Astrocyte of the hippocampus (primary cell): ENCODE measurements around the gene RANBP9.

ENCODE experiments used
- DNase-seq: peaks from one replicate; pipeline ENCODE4 v3.0.0; 2011; ENCODE audit warnings: low read depth, low spot score

Gene RANBP9

DNA sequence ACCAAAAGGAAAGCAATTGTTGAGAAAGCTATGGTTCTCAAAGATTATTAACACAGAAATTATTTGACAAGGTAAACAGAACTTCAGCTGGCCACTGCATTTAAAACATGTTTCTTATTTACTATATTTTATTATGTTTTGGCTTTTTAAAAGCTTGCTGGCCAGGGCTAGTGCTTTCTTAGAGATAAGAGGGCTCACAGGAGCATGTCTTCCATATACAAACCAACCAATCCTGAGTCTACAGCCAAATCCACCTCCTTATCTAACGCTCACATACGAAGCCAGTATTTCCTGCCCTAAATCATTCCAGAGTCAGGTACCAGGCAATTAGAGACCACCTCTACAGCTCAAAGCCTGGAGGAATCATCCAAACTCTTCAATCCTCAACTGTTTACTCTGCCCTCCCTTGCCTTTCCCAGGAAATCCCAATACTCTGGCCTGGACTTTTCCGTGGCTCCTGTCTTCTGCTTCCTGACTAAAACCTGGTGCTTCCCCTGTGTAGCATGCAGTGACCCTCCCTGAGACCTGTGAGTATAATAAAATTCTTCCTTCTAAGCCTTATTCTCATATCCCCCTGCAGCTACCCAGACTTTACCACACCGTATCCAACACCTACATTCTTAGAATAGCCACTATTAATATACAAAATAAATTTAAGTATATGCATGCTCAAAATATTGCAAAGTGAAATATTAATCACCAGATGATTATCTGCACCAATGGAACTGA, 33.2 kb downstream of the RANBP9 start:
- no peak for DNase-seq

DNA sequence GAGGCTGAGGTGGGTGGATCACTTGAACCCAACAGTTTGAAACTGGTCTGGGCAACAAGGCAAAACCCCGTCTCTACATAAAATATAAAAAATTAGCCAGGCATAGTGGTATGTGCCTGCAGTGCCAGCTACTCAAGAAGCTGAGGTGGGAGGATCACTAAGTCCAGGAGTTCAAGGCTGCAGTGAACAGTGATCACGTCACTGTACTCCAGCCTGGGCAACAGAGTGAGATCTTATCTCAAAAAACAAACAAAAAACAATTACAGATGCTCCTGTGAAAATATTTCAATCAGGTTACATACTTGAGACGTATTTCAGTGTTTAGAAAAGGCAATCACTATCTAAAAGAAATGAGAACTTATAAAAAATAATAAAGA, 33.8 kb downstream of the RANBP9 start:
- DNase-seq, result no peak

GRCh38 chr6:13676551-13677156, 35.0 kb downstream of the RANBP9 start:
- no peak for DNase-seq

DNA sequence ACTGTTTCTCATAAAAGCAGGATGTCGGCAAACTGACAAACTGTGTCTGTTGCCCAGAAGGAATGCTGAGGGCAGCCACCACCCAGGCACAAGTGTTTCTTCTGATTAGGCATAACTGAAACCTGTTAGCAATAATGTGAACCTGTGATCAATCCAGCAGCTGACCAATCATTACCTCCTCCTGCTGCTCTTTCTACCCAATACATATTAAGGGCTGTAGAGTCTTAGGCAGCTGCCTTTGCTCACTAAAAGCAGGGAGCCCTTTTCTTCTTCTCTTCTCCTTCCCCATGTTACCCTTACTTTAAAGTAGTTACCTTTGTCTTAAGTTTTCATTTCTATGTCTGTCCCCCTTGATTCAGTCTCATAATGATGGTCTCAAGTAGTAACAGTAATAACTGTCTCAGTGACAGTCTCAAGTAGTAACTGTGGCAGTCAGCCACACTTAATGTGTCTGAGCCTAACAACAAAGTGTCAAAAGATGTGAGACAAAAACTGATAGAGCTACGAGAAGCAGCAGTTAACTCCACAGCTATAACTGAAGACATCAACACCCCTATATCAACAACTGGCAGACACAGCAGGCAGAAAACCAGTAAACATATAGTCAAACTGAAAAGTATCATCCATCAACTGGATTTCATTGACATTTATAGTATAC, 37.0 kb downstream of the RANBP9 start:
- DNase-seq, result no peak

DNA sequence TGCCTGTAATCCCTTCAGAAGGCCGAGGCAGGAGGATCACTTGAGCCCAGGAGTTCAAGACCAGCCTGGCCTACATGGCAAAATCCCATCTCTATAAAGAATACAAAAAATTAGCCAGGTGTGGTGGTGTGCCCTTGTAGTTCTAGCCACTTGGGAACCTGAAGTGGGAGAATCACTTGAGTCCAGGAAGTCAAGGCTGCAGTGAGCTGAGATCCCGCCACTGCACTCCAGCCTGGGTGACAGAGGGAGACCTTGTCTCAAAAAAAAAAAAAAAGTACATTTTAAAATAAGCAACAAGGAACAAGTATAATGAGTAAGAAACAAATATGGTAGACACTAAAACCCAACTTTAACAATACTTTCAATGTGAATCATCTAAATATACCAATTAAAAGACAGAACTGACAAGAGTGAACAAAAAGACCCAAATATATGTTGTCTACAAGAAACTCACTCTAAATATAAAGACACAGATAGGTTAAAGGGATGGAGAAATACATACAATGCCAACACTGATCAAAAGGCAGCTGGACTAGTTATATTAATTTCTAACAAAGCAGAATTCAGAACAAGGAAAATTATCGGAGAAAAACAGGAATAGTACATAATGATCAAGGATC, 37.7 kb downstream of the RANBP9 start:
- DNase-seq, result no peak

GRCh38 chr6:13673368-13673767, 38.3 kb downstream of the RANBP9 start:
- no peak for DNase-seq

GRCh38 chr6:13672904-13673303, 38.7 kb downstream of the RANBP9 start:
- no peak for DNase-seq

GRCh38 chr6:13671548-13672127, 40.0 kb downstream of the RANBP9 start:
- DNase-seq, result no peak

DNA sequence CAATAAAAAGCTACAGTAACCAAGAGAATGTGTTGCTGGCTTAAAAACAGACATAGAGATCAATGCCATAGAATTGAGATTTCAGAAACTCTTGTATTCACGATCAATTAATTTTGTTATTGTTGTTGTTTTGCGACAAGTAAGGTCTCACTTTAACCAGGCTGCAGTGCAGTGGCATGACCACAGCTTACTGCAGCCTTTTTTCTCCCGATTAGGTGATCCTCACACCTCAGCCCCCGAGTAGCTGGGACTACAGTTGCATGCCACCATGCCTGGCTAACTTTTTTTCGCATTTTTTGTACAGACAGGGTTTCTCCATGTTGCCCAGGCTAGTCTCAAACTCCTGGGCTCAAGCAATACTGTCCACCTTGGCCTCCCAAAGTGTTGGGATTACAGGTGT, 42.2 kb downstream of the RANBP9 start:
- DNase-seq, result no peak

GRCh38 chr6:13668291-13668928, 43.2 kb downstream of the RANBP9 start:
- DNase-seq, result no peak

DNA sequence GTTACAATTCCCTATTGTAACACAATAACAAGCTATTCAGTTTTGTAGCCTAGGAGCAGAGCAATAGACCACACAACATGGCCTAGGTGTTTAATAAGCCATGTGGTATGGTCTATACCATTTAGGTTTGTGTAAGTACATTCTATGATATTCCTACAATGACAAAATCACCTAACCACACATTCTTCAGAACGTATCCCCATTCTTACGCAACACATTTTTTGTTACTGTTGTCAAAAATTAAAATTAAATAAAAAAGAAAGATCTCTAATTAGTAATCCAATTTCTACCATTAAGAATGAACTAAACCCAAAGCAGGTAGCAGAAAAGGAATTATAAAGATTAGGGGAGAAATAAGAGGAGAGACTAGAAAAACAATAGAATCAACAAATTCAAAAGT, 44.0 kb downstream of the RANBP9 start:
- no peak for DNase-seq

DNA sequence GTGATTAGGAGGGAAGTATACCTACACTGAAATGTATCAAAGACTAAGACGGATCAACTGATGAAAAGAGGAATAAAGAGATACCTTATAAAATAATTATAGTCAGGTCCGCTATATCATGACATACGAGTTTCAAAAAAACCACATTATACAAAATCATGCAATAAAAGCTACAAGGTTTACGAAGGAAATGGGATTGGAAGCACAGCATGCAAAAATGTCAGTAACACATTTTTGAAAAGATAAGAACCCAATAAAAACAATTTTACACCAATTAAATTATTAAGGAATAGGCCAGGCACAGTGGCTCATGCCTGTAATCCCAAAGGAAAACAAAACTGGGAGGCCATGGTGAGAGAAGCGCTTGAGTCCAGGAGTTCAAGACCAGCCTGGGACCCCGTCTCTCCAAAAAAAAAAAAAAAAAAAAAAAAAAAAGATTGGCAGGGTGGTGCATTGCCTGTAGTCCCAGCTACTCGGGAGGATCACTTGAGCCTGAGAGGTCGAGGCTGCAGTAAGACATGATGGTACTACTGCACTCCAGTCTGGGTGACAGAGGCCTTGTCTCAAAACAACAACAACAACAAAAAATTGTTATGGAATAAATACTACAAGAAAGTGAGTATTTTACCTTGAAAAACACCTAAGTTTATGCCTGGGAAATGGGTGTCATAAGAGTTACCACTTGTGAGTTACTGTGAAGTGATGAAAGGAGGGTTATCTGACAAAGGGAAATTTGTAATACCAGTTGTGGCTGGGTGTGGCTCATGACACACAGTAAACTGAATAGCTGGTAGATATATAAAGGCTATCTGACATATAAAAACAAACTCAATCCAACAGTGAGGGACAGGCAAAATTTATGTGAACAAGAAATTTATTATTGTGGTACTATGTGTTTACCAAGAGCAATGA, 45.2 kb downstream of the RANBP9 start:
- DNase-seq, result no peak

DNA sequence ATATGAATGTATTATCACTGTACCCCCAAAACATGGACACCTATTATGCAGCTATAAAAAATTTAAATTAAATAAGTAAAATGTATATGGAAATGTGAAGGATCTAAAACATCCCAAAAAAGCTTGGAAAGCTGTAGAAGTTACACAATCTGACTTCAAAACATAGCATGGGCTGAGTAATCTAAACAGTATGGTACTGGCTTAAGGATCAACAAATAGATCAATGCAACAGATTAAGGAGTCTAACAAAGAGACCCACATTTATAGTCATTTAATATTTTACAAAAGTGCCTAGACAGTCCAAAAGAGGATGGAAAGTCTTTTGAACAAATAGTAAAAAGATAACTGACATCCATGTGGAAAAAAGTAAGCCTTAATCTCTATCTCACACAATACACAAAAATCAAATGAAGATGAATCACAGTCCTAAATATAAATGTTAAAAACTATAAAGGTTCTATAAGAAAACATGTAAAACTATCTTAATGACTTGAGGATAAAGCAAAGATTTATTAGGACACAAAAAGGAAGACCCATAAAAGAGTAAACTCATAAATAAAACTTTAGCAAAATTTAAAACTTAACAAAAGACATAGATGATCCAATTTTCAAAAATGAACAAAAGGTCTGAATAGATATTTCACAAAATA, 46.8 kb downstream of the RANBP9 start:
- no peak for DNase-seq

GRCh38 chr6:13663986-13664385, 47.6 kb downstream of the RANBP9 start:
- no peak for DNase-seq

DNA sequence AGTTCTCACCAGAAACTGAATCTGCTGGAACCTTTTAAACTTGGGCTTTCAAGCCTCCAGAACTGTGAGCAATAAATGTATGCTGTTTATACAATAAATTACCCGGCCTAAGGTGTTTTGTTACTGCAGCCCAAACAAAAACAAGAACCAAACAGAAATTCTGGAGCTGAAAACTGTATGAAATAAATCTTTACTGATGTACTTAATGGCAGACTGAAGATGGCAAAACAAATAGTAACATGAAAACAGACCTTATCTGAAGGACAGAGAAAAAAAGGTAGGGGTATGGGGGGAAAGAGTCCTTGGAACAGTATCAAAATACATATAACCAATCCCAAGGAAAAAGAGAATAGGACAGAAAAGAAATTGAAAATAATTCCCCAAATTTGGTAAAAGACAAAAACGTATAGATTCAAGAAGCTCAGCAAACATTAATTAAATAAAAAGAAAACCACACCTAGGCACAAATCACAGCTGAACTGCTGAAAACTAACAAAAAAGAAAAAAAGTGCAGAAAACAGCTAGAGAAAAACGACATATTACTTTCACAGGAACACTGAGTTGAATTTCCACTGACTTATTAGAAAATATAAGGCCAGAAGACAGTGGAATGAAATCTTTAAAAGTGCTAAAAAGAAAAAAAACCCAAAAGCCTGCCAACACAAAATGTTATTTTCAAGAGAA, 48.8 kb downstream of the RANBP9 start:
- DNase-seq, result no peak

DNA sequence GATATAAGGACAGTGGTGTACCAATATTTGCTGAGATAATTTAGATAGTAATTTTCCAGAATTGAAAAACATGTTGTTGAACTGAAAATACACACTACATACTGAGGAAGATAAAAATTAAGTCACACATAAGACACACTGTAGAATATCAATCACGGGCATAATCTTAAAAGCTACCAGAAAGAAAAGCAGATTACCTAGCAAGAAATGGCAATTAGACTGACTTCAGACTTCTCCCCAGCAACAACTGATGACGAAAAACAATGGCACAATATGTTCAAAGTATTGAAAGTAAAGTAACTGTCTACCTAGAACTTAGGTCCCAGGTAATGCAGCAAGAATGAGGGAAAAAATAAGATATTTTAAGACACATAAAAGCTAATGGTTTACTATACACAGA, 50.0 kb downstream of the RANBP9 start:
- DNase-seq, result no peak

DNA sequence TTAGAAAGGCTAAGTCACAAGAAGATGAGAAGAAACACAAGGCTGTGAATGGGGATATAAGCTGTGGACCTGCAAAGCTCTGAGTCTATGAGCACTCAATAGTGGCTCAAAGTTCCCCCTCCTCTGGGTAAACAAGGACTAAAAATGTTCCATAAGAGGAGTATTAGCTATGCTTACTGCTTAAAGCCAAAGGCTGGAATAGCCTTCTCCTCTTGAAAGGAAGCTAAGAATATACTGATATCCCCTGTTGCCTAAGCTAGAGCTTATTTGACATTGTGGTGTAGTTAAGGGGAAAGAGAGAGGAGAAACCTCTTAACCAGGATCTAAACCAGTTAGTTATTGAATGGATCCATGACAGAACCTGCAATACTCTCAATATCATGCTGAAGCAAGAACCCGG, 50.7 kb downstream of the RANBP9 start:
- no peak for DNase-seq

- no peak for DNase-seq
Observed at GRCh38 chr6:13660273-13660672, 51.4 kb downstream of the RANBP9 start.

GRCh38 chr6:13655700-13656099, 55.9 kb downstream of the RANBP9 start:
- DNase-seq, result no peak

GRCh38 chr6:13654496-13654895, 57.1 kb downstream of the RANBP9 start:
- no peak for DNase-seq
